Spleen (tissue), 11 donors: ENCODE data around the gene PRKCH. TPM values are rescaled to one million over a fixed set of nuclear protein-coding genes. Genes with fewer than 3 reads are reported as not detected.
A peak's percentile ranks its signal among the peaks of the same experiment; 100 is the strongest.

Experiments used
- DNase-seq: peaks from one replicate; pipeline ENCODE4 v3.0.0-alpha.2; 2020
- H3K27ac ChIP-seq, 8 donors: fragments of 200-600 bp; sonication (generic) in 7 of 8; 1 replicate in 4 of 8; 2 replicates in 4 of 8; pipeline versions ENCODE4 v1.5.0 to v1.8.0; 2016 to 2021; ENCODE audit warnings: inconsistent platforms in 4 of 8, mild to moderate bottlenecking in 4 of 8, moderate library complexity in 1 of 8
- H3K27me3 ChIP-seq, 7 donors: fragments of 200-600 bp; sonication (generic) in 6 of 7; replicated peaks in 1 of 7; 1 replicate in 4 of 7; 2 replicates in 3 of 7; pipeline versions ENCODE4 v1.5.0 to v1.8.0; 2016 to 2021; ENCODE audit warnings: inconsistent platforms in 3 of 7, mild to moderate bottlenecking in 1 of 7
- H3K36me3 ChIP-seq, 6 donors: fragments of 200-600 bp; sonication (generic) in 5 of 6; 1 replicate in 4 of 6; 2 replicates in 2 of 6; pipeline versions ENCODE4 v1.5.0 to v1.8.0; 2016 to 2021; ENCODE audit warnings: inconsistent platforms in 2 of 6
- H3K4me1 ChIP-seq, 6 donors: fragments of 200-600 bp; sonication (generic) in 5 of 6; 1 replicate in 3 of 6; 2 replicates in 3 of 6; pipeline versions ENCODE4 v1.5.0 to v1.8.0; 2016 to 2021; ENCODE audit warnings: inconsistent platforms in 3 of 6
- H3K4me3 ChIP-seq, 8 donors: fragments of 200-600 bp; sonication (generic) in 7 of 8; 1 replicate in 4 of 8; 2 replicates in 4 of 8; pipeline versions ENCODE4 v1.5.0 to v1.8.0; 2016 to 2021; ENCODE audit warnings: inconsistent platforms in 4 of 8, mild to moderate bottlenecking in 4 of 8, moderate library complexity in 2 of 8
- H3K9me3 ChIP-seq, 8 donors: fragments of 200-600 bp; sonication (generic) in 7 of 8; 1 replicate in 4 of 8; 2 replicates in 4 of 8; pipeline versions ENCODE4 v1.5.0 to v1.8.0; 2016 to 2021; ENCODE audit warnings: inconsistent platforms in 4 of 8
- POLR2A ChIP-seq, 3 donors: fragments of 450-650 bp; IDR thresholded peaks; one replicate each; pipeline ENCODE4 v1.5.1; 2017; ENCODE audit warnings: antibody characterized with exemption in 3 of 3, mild to moderate bottlenecking in 1 of 3
- POLR2AphosphoS5 ChIP-seq, 3 donors: sonication (generic); formaldehyde crosslinking; IDR thresholded peaks; one replicate each; pipeline ENCODE4 v1.5.1; 2017; ENCODE audit warnings: antibody characterized with exemption in 3 of 3
- WGBS, 5 donors: extraction: QIAGEN DNeasy Blood & Tissue Kit in 3 of 5; methylation state at CpG; one replicate each; pipeline versions ENCODE4 v1.1.5 to v1.1.7; 2013 to 2018; 5-methylcytosine and 5-hydroxymethylcytosine counted together
- intact Hi-C: fragments of 100-400 bp; cut with DNase I; formaldehyde crosslinking; loops from one replicate; pipeline ENCODE4 v1.15.0; 2023; ENCODE audit warnings: low total_unique reads
- polyA plus RNA-seq, 3 donors: library from polyadenylated mRNA; stranded (reverse); fragments of 200-250 nt; gene quantifications; one replicate each; pipeline ENCODE4 v1.2.1, GENCODE V29; 2013
- total RNA-seq, 7 donors: library from RNA; depleted of rRNA in 3 of 7; stranded (reverse); fragments of >200 nt in 3 of 7; fragmentation: NEBNext Ultra II Directional in 4 of 7; extraction: Animal tissue kit (Norgen Biotek cat#: 25700) in 4 of 7; gene quantifications; one replicate each; pipeline versions ENCODE4 v1.1.0 to v1.2.1, GENCODE V29; 2016 to 2021
- TF ChIP-seq, protein P1 (sequence below), 11 experiments: fragments of 200-600 bp in 7 of 11; fragments of 450-650 bp in 4 of 11; sonication (generic) in 4 of 11; IDR thresholded peaks in 8 of 11; conservative IDR thresholded peaks in 3 of 11; 1 replicate in 7 of 11; 2 replicates in 4 of 11; pipeline versions ENCODE4 v1.4.0 to v1.8.0; 2016 to 2021; ENCODE audit warnings: antibody characterized with exemption in 11 of 11, inconsistent platforms in 4 of 11, mild to moderate bottlenecking in 1 of 11
- donor health status: healthy with polysubstance abuse.
- donor health status: DM: no; HTN: no; CAD: no; lungs with moderate emphysema.
- donor health status: DM: no; HTN: no; CAD: no.
- donor health status: Bipolar disorder and iron deficiency.
- donor health status: healthy.
- donor health status: DM: no; HTN: no; CAD: no.
- donor health status: DM: yes; HTN: yes; CAD: no.

Gene PRKCH
- total and polyA plus RNA-seq, 10 donors: 10.0 to 184 (median 105) TPM

DNA sequence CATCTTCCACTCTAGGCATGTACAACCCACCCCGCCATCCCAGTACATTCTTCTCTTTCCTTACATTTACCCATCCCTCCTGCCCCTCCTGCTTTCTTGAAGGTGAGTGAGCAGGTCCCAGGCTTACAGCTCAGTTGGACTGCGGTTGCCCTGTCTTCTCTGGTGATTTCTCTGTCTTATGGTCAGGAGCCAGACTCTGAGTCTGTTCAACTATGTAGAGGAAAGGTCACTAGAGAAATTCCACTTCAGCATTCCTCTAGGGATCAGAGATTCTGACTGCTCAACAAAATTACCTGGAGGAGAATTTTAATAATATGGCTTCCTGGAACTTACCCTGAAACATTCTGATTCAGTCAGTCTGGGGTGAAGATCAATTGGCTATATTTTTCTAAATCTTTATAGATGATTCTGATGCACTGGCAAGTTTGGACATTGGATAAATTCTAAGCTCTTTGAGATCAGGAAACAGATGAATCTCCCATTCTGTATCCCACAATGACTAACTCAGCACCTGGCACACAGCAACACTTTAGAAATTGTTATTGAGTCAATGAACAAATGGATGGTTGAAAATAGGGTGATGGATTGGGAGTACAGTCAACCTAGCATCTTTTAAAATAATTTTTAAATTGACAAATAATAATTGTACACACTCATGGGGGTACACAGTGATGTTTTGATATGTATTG is 245.3 kb downstream of the PRKCH start:
- no peaks in the 10 kb centered on the region for H3K36me3 ChIP-seq
- H3K4me1 ChIP-seq: peaks cover 17 to 88% (median 62%) of the 10 kb centered on the region in 6 donors
- no peak overlapping the region for H3K4me3 ChIP-seq
- intact Hi-C loops: no loop called here
- WGBS, 5 donors: 94 to 100% (median 96%) methylated on average over 2 of the region's 2 CpGs
- H3K27ac ChIP-seq: peak overlapping the region in 2 of 8 donors; percentile 92 to 95
- H3K27me3 ChIP-seq: no peaks in the 10 kb centered on the region
- TF ChIP-seq, protein P1, sequence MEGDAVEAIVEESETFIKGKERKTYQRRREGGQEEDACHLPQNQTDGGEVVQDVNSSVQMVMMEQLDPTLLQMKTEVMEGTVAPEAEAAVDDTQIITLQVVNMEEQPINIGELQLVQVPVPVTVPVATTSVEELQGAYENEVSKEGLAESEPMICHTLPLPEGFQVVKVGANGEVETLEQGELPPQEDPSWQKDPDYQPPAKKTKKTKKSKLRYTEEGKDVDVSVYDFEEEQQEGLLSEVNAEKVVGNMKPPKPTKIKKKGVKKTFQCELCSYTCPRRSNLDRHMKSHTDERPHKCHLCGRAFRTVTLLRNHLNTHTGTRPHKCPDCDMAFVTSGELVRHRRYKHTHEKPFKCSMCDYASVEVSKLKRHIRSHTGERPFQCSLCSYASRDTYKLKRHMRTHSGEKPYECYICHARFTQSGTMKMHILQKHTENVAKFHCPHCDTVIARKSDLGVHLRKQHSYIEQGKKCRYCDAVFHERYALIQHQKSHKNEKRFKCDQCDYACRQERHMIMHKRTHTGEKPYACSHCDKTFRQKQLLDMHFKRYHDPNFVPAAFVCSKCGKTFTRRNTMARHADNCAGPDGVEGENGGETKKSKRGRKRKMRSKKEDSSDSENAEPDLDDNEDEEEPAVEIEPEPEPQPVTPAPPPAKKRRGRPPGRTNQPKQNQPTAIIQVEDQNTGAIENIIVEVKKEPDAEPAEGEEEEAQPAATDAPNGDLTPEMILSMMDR (IDR thresholded peaks at IDR 0.05 in 8 of 11, conservative IDR thresholded peaks at IDR 0.05 in 3 of 11): no peak
- TF ChIP-seq POLR2A (IDR thresholded peaks at IDR 0.05): no peak
- no peak for TF ChIP-seq POLR2AphosphoS5 (IDR thresholded peaks at IDR 0.05)
- no peak for DNase-seq
- no peaks in the 10 kb centered on the region for H3K9me3 ChIP-seq

DNA sequence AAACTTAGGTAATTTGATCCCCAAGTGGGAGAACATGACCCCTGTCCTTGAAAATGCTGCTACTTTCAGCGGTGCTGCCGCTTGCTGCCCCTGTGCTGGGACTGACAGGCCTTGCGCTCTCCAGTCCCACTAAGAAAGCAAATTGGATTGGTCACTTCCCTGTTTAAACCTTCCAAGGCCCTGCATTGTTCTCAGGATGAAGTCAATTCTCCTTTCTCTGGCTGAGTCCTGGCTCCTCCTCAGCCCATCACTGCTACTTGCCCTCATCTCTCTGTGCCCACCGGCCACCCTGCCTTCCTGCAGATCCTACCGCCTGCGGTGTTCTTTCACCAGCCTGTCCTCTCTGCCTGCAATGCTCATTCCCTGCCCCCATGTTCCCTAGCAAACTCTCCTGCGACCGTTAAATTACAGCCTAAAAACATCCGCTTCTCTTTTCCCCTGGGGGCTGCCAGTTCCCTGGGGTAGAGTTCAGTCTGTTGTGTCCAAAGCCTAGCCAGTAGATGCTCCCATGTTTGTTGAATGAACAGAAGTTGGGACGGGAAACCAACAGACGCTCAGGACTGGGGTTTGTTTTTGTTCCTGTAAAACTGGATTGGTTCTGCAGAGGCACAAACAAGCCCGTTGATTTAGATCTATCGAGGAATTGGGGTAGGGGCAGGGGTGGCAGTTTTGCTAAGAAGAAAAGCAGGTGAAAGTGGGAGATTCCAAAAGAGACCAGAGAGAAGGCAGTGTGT is 246.6 kb downstream of the PRKCH start:
- no peaks in the 10 kb centered on the region for H3K9me3 ChIP-seq

DNA sequence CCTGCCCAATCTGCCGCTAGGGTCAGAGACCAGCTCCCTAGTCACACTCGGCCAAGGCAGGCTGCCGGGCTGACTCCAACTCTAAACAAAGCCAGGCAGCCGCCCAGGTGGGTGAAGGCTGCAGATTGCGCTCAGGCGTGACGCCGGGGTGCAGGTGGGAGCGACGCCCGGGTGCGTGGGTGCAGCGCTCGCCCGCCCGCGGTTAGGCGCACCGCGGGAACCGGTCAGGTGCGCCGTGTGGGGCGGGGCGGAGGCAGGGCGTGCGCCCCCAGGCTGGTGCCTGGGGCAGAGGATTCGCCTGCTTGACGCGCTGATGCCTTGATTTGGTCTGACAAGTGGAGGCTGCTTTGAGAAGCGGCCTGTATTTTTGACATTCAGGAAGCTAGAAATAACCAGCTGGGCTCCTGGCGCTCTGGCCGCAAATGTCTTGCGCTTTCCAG is 247.2 kb downstream of the PRKCH start:
- peak overlapping the region; percentile 38 to 95 (median 84) for H3K27ac ChIP-seq
- peak; percentile 95 for DNase-seq
- H3K36me3 ChIP-seq: no peaks in the 10 kb centered on the region
- intact Hi-C loops: no loop called here
- peaks cover 17 to 83% (median 48%) of the 10 kb centered on the region in 6 donors for H3K4me1 ChIP-seq
- TF ChIP-seq, protein P1 (IDR thresholded peaks at IDR 0.05 in 8 of 11, conservative IDR thresholded peaks at IDR 0.05 in 3 of 11): peak in 5 of 11 experiments; percentile 15 to 58 (median 42)
- peak; percentile 83 to 90 (median 87) for TF ChIP-seq POLR2AphosphoS5 (IDR thresholded peaks at IDR 0.05)
- TF ChIP-seq POLR2A (IDR thresholded peaks at IDR 0.05): peak in 1 of 3 donors; percentile 34
- H3K27me3 ChIP-seq: no peaks in the 10 kb centered on the region
- 21 to 53% (median 25%) methylated on average over 24 to 34 of the region's 34 CpGs for WGBS, 5 donors
- peak overlapping the region in 6 of 8 donors; percentile 18 to 62 (median 24) for H3K4me3 ChIP-seq
- no peaks in the 10 kb centered on the region for H3K9me3 ChIP-seq

More for the DNA sequence above, 246.6 kb downstream of the PRKCH start:
- TF ChIP-seq POLR2A (IDR thresholded peaks at IDR 0.05) (no peak), POLR2AphosphoS5 (IDR thresholded peaks at IDR 0.05) (peak in 1 of 3 donors; percentile 3)
- TF ChIP-seq, protein P1 (IDR thresholded peaks at IDR 0.05 in 8 of 11, conservative IDR thresholded peaks at IDR 0.05 in 3 of 11): no peak
- intact Hi-C loops: no loop called here
- peak overlapping the region in 5 of 8 donors; percentile 18 to 62 (median 22) for H3K4me3 ChIP-seq
- H3K27ac ChIP-seq: peak overlapping the region; percentile 38 to 95 (median 84)
- H3K27me3 ChIP-seq: no peaks in the 10 kb centered on the region
- peaks cover 17 to 86% (median 50%) of the 10 kb centered on the region in 6 donors for H3K4me1 ChIP-seq
- no peaks in the 10 kb centered on the region for H3K36me3 ChIP-seq
- DNase-seq: peak; percentile 78
- WGBS, 5 donors: 32 to 45% (median 40%) methylated on average over 13 of the region's 13 CpGs

DNA sequence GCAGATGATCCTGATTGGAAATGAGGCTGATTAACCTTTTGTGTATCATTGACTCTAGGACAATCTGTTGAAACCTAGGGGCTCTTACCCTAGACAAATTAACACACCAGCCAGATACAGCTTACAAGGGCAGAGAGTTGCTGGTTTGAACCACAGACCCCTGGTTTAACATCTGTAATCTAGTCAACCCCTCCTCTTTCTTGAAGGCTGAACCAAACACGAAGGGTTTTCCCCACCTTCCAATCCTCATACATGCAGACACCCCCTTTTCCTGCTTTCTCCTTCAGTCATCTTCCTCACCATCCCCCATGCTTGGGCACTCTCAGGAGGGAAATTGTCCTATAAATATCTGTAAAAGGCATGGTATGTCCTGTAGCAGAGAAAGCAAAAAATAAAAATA is 247.9 kb downstream of the PRKCH start:
- no peaks in the 10 kb centered on the region for H3K36me3 ChIP-seq
- peaks cover 17 to 84% (median 47%) of the 10 kb centered on the region in 6 donors for H3K4me1 ChIP-seq
- intact Hi-C loops: no loop called here
- peak overlapping the region; percentile 38 to 95 (median 84) for H3K27ac ChIP-seq
- TF ChIP-seq POLR2AphosphoS5 (IDR thresholded peaks at IDR 0.05): no peak
- no peak for TF ChIP-seq POLR2A (IDR thresholded peaks at IDR 0.05)
- TF ChIP-seq, protein P1 (IDR thresholded peaks at IDR 0.05 in 8 of 11, conservative IDR thresholded peaks at IDR 0.05 in 3 of 11): no peak
- peak overlapping the region in 1 of 8 donors; percentile 62 for H3K4me3 ChIP-seq
- H3K9me3 ChIP-seq: no peaks in the 10 kb centered on the region
- H3K27me3 ChIP-seq: no peaks in the 10 kb centered on the region
- 29 to 50% (median 40%) methylated on average over 1 of the region's 1 CpG for WGBS, 5 donors
- no peak for DNase-seq
